Measurements from ENCODE around the gene NID2.
A peak's percentile ranks its signal among the peaks of the same experiment; 100 is the strongest.

The NID2 gene

GRCh38 chr14:52043690-52044089 lies 25.2 kb downstream of the NID2 start:
- no peak overlapping the region for H3K4me3 ChIP-seq (ENCODE audit: low read depth, low read length)
- peak; percentile 75 for TF ChIP-seq CTCF (IDR thresholded peaks at IDR 0.05; ENCODE audit: borderline replicate concordance, insufficient read depth, low read depth, low read length)

- no peak for TF ChIP-seq CTCF (IDR thresholded peaks at IDR 0.05; ENCODE audit: borderline replicate concordance, insufficient read depth, low read depth, low read length)
- H3K4me3 ChIP-seq (ENCODE audit: low read depth, low read length), result no peak overlapping the region
These were observed 26.2 kb downstream of the NID2 start for GRCh38 chr14:52042371-52043289.

- no peak overlapping the region for H3K4me3 ChIP-seq (ENCODE audit: low read depth, low read length)
- no peak for TF ChIP-seq CTCF (IDR thresholded peaks at IDR 0.05; ENCODE audit: borderline replicate concordance, insufficient read depth, low read depth, low read length)
These were observed 28.3 kb downstream of the NID2 start for GRCh38 chr14:52040598-52040997.

- H3K4me3 ChIP-seq (ENCODE audit: low read depth, low read length), result no peak overlapping the region
- TF ChIP-seq CTCF (IDR thresholded peaks at IDR 0.05; ENCODE audit: borderline replicate concordance, insufficient read depth, low read depth, low read length), result no peak
These were observed 29.6 kb downstream of the NID2 start for GRCh38 chr14:52039124-52039815.

GRCh38 chr14:52033101-52033642 lies 35.7 kb downstream of the NID2 start:
- no peak for TF ChIP-seq CTCF (IDR thresholded peaks at IDR 0.05; ENCODE audit: borderline replicate concordance, insufficient read depth, low read depth, low read length)
- no peak overlapping the region for H3K4me3 ChIP-seq (ENCODE audit: low read depth, low read length)

- TF ChIP-seq CTCF (IDR thresholded peaks at IDR 0.05; ENCODE audit: borderline replicate concordance, insufficient read depth, low read depth, low read length), result no peak
- no peak overlapping the region for H3K4me3 ChIP-seq (ENCODE audit: low read depth, low read length)
These were observed 36.6 kb downstream of the NID2 start for GRCh38 chr14:52032204-52032801.
